BLaER1 (cell line): Measurements from ENCODE around the gene ETHE1.
A peak's percentile ranks its signal among the peaks of the same experiment; 100 is the strongest.

Experiments
- H3K27ac ChIP-seq: shearing (Covaris generic); formaldehyde crosslinking; 2 replicates; pipeline ENCODE4 v1.8.1; 2022
- H3K27me3 ChIP-seq: shearing (Covaris generic); formaldehyde crosslinking; 2 replicates; pipeline ENCODE4 v1.8.1; 2022
- H3K36me3 ChIP-seq: shearing (Covaris generic); formaldehyde crosslinking; 2 replicates; pipeline ENCODE4 v1.8.1; 2022
- H3K4me1 ChIP-seq: shearing (Covaris generic); formaldehyde crosslinking; 2 replicates; pipeline ENCODE4 v1.8.1; 2022
- H3K4me2 ChIP-seq: shearing (Covaris generic); formaldehyde crosslinking; 2 replicates; pipeline ENCODE4 v1.8.1; 2022
- H3K4me3 ChIP-seq: shearing (Covaris generic); formaldehyde crosslinking; 2 replicates; pipeline ENCODE4 v1.8.1; 2022
- H3K9ac ChIP-seq: shearing (Covaris generic); formaldehyde crosslinking; 2 replicates; pipeline ENCODE4 v1.8.1; 2022
- H3K9me3 ChIP-seq: shearing (Covaris generic); formaldehyde crosslinking; 2 replicates; pipeline ENCODE4 v1.8.1; 2022
- H4K20me1 ChIP-seq: shearing (Covaris generic); formaldehyde crosslinking; 2 replicates; pipeline ENCODE4 v1.8.1; 2022
- Cebpa-rat ChIP-seq: shearing (Covaris generic); IDR thresholded peaks from 2 replicates; pipeline ENCODE4 v1.8.1; 2022

Gene ETHE1

GRCh38 chr19:43480574-43480973 lies 46.4 kb downstream of the ETHE1 start:
- Histone ChIP-seq H4K20me1 (no peaks in the 10 kb centered on the region), H3K36me3 (peaks cover 28% of the 10 kb centered on the region), H3K9ac (no peak overlapping the region), H3K4me2 (no peak overlapping the region), H3K27me3 (no peaks in the 10 kb centered on the region), H3K9me3 (no peaks in the 10 kb centered on the region), H3K4me3 (no peak overlapping the region), H3K4me1 (peaks cover 6% of the 10 kb centered on the region), H3K27ac (no peak overlapping the region)
- no peak for TF ChIP-seq Cebpa-rat

GRCh38 chr19:43479961-43480561 lies 46.9 kb downstream of the ETHE1 start:
- no peak for TF ChIP-seq Cebpa-rat
- Histone ChIP-seq H3K4me2 (no peak overlapping the region), H3K9me3 (no peaks in the 10 kb centered on the region), H3K27ac (no peak overlapping the region), H3K4me3 (no peak overlapping the region), H3K27me3 (no peaks in the 10 kb centered on the region), H3K4me1 (peaks cover 11% of the 10 kb centered on the region), H3K9ac (no peak overlapping the region), H3K36me3 (peaks cover 28% of the 10 kb centered on the region), H4K20me1 (no peaks in the 10 kb centered on the region)

DNA sequence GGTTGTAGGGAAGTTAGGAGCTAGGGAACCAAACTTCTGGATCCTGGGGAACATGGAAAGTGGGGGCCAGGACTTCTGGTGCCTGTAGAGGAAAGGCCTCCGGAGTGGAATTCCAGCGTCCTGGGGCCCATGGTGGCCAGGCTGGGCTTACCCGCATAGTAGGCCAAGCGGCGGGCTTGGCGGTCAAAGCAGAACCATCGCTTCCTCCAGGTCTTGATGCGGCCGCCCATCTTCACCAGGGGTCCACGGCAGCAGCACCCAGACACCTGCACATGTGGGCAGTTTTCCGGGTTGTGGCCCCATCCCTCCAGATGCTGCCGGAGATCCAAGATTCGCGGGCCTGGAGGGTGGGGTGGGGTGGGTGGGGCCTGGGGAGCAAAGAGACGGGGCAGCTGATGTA lies 47.8 kb downstream of the ETHE1 start:
- no peaks in the 10 kb centered on the region for H4K20me1 ChIP-seq
- H3K27ac ChIP-seq: no peak overlapping the region
- H3K9ac ChIP-seq: no peak overlapping the region
- H3K4me1 ChIP-seq: peaks cover 17% of the 10 kb centered on the region
- H3K9me3 ChIP-seq: no peaks in the 10 kb centered on the region
- H3K4me2 ChIP-seq: no peak overlapping the region
- peaks cover 28% of the 10 kb centered on the region for H3K36me3 ChIP-seq
- no peak for TF ChIP-seq Cebpa-rat
- H3K27me3 ChIP-seq: no peaks in the 10 kb centered on the region
- no peak overlapping the region for H3K4me3 ChIP-seq

DNA sequence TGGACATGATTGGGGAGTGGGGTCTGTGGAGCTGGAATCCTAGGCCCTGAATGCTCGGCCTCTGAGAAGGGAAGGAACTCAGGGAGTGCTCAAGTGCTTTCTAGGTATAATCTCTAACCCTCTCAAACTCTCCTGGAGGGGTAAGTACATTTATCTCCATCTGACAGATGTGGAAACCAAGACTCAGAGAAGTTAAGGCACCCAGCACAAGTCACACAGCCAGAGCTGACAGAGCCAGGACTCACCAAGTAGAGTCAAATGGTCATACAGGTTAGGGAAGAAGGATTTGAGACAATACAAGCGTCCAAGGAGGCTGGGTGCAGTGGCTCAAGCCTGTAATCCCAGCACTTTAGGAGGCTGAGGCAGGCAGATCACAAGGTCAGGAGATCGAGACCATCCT lies 48.7 kb downstream of the ETHE1 start:
- H3K36me3 ChIP-seq: peaks cover 28% of the 10 kb centered on the region
- no peak overlapping the region for H3K4me3 ChIP-seq
- H4K20me1 ChIP-seq: no peaks in the 10 kb centered on the region
- H3K4me2 ChIP-seq: no peak overlapping the region
- peaks cover 18% of the 10 kb centered on the region for H3K4me1 ChIP-seq
- no peaks in the 10 kb centered on the region for H3K9me3 ChIP-seq
- H3K27me3 ChIP-seq: no peaks in the 10 kb centered on the region
- H3K27ac ChIP-seq: no peak overlapping the region
- no peak overlapping the region for H3K9ac ChIP-seq
- TF ChIP-seq Cebpa-rat: no peak

GRCh38 chr19:43476606-43477005 lies 50.4 kb downstream of the ETHE1 start:
- TF ChIP-seq Cebpa-rat: no peak
- H3K27ac ChIP-seq: no peak overlapping the region

DNA sequence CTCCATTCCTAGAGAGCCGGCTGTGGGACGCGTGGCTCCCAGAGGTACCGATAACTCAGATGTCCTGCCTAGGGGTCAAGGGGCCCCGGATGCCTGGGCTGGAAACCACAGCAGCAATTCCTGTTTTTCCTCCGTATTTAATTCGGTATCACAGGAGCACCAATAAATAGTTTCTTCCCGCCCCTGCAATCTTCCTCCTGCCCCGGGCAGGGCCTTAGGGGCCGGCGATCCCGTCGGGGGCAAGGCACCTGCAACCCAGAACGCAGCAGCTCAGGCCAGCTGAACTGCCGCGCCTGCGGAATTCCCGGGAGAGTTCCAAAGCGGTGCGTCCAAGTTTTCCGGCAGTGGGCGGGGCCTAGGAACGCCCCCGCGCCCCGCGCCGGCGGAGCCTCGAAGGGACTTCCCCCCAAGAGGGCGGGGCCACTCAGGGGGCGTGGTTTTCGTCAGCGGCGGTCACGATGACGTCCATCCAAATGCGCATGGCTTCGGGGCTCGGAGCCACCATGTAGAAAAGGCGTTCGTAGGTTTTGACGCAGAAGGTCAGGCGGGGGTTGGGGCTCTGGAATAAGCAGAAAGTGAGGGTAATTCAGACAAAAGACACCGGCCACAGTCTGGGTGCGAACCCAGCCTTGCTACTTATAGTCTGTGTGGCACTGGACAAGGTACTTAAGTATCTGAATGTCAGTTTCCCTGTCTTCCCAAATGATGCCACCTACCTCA lies 51.9 kb downstream of the ETHE1 start:
- Histone ChIP-seq H3K4me1 (peaks cover 41% of the 10 kb centered on the region), H3K9ac (peak overlapping the region; percentile 65; the same call in 1 of the 2 replicates), H4K20me1 (no peaks in the 10 kb centered on the region), H3K36me3 (peaks cover 18% of the 10 kb centered on the region), H3K9me3 (no peaks in the 10 kb centered on the region), H3K4me2 (peak overlapping the region; percentile 89), H3K27ac (0 out of 2 replicates have a peak overlapping the region, but pooled peaks have one; percentile 53), H3K27me3 (no peaks in the 10 kb centered on the region), H3K4me3 (peak overlapping the region; percentile 61)
- TF ChIP-seq Cebpa-rat: no peak

More at GRCh38 chr19:43476606-43477005, 50.4 kb downstream of the ETHE1 start:
- Histone ChIP-seq H3K36me3 (peaks cover 28% of the 10 kb centered on the region), H3K27me3 (no peaks in the 10 kb centered on the region), H3K9ac (no peak overlapping the region), H3K4me3 (no peak overlapping the region), H3K4me2 (no peak overlapping the region), H3K9me3 (no peaks in the 10 kb centered on the region), H3K4me1 (peaks cover 35% of the 10 kb centered on the region), H4K20me1 (no peaks in the 10 kb centered on the region)

DNA sequence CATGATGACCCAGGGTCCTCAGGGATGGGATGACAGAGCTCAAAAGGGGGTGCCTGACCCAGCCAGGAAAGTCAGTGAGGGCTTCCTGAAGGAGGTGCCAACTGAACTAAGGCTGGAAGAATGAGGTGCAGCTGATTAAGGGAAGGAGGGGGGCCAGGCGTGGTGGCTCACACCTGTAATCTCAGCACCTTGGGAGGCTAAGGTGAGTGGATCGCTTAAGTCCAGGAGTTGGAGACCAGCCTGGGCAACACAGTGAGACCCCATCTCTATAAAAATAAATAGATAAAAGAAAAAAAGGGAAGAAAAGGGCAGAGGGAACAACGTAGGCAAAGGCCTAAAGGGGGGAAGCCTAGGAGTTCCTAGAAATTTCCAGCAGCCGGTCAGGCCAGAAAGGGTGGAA lies 52.5 kb downstream of the ETHE1 start:
- no peaks in the 10 kb centered on the region for H3K27me3 ChIP-seq
- H3K27ac ChIP-seq: no peak overlapping the region
- peaks cover 18% of the 10 kb centered on the region for H3K36me3 ChIP-seq
- H3K4me1 ChIP-seq: peaks cover 43% of the 10 kb centered on the region
- H3K9ac ChIP-seq: no peak overlapping the region
- no peak overlapping the region; the same call in 1 of the 2 replicates for H3K4me3 ChIP-seq
- no peak for TF ChIP-seq Cebpa-rat
- no peaks in the 10 kb centered on the region for H3K9me3 ChIP-seq
- peak overlapping the region; percentile 89 for H3K4me2 ChIP-seq
- no peaks in the 10 kb centered on the region for H4K20me1 ChIP-seq

DNA sequence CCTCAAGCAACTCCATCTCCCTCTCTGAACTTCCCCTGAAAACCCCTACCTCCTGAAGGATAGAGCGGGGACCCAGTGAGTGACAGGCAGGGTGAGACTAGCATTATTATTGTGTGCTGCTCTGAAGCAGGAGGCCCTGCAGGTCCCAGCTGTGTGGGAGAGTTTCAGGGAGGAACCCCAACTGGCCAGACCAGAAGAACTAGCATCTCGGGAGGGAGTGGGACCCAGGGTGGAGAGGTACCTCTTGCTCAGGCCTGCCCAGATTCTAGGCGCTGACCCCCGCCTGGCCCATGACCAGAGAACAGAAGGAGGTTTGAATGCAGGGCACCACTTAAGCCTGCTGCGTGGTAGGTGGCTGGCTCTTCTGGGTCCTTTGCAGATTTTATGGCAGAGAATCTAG lies 55.9 kb downstream of the ETHE1 start:
- no peak for TF ChIP-seq Cebpa-rat
- no peaks in the 10 kb centered on the region for H3K36me3 ChIP-seq
- H3K9me3 ChIP-seq: no peaks in the 10 kb centered on the region
- peak overlapping the region; percentile 14; the same call in 1 of the 2 replicates for H3K27ac ChIP-seq
- no peaks in the 10 kb centered on the region for H4K20me1 ChIP-seq
- no peak overlapping the region for H3K4me3 ChIP-seq
- H3K27me3 ChIP-seq: no peaks in the 10 kb centered on the region
- H3K4me2 ChIP-seq: no peak overlapping the region; the same call in 1 of the 2 replicates
- H3K9ac ChIP-seq: no peak overlapping the region
- H3K4me1 ChIP-seq: peaks cover 55% of the 10 kb centered on the region

DNA sequence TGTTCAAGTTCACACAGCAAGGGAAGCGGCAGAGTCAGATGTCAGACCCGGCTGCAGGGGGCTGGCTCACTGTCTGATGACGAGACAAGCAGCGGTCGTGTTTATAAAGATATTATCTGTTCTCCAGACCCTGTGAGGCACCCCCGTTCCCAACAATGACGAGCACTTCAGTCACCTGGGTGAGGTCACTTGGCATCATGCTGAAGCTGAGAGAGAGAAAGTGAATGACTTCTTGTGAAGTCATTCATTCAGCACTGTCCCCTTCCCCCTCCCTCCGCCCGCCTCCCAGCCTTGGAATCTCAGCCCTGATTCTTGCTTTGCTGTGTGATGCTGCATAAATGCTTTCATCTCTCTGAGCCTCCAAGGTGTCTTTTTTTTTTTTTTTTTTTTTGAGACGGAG lies 56.7 kb downstream of the ETHE1 start:
- Histone ChIP-seq H4K20me1 (no peaks in the 10 kb centered on the region), H3K36me3 (no peaks in the 10 kb centered on the region), H3K9ac (no peak overlapping the region), H3K9me3 (no peaks in the 10 kb centered on the region), H3K4me3 (no peak overlapping the region), H3K4me2 (no peak overlapping the region), H3K4me1 (peaks cover 47% of the 10 kb centered on the region), H3K27me3 (no peaks in the 10 kb centered on the region), H3K27ac (no peak overlapping the region)
- no peak for TF ChIP-seq Cebpa-rat

DNA sequence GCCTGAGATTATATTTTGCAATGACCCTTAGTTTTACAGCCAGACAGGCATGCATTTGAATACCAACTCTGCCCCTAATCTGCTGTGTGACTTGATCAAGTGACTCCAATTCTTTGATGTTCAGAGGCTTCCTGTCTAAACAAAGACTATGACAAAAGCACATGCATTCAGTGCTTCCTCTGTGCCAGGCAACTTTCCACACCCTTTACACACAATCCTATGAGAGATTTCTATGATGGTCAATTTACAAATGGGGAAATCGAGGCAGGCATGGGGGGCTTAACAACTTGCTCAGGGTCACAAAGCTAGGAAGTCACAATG lies 57.9 kb downstream of the ETHE1 start:
- Histone ChIP-seq H3K9ac (no peak overlapping the region), H3K4me2 (peak overlapping the region; percentile 11), H3K4me1 (peaks cover 48% of the 10 kb centered on the region), H3K4me3 (no peak overlapping the region), H4K20me1 (no peaks in the 10 kb centered on the region), H3K27me3 (no peaks in the 10 kb centered on the region), H3K9me3 (no peaks in the 10 kb centered on the region), H3K36me3 (no peaks in the 10 kb centered on the region), H3K27ac (no peak overlapping the region)
- no peak for TF ChIP-seq Cebpa-rat
